MM.1S (cell line): ENCODE results near the gene MAPKAP1.

ENCODE experiments used
- CTCF ChIP-seq: fragments of 300-600 bp; sonication (generic); IDR thresholded peaks from 2 replicates; pipeline ENCODE4 v1.5.1; 2016; ENCODE audit warnings: antibody characterized with exemption, low read length, mixed read lengths
- EZH2 ChIP-seq: fragments of 300-600 bp; sonication (generic); optimal IDR thresholded peaks from 2 replicates; pipeline ENCODE3; 2017; ENCODE audit warnings: low read depth, mild to moderate bottlenecking, antibody characterized with exemption, low read length, mixed read lengths
- EZH2phosphoT487 ChIP-seq: fragments of 300-600 bp; sonication (generic); IDR thresholded peaks from 2 replicates; pipeline ENCODE4 v1.6.1; 2018; ENCODE audit warnings: antibody characterized with exemption, low read length

GRCh38 chr9:125529589-125530515, 177.2 kb downstream of the MAPKAP1 start:
- TF ChIP-seq CTCF (no peak), EZH2 (no peak), EZH2phosphoT487 (no peak)
